ENCODE data around the gene SPNS1.

SPNS1 gene

GRCh38 chr16:28982949-28983348 is 8.4 kb downstream of the SPNS1 start:
- no peak for DNase-seq (ENCODE audit: low spot score)
- in situ Hi-C loops (cut with MboI; ENCODE audit: low sequenced_read_pairs, unreplicated experiment) = no loop called here
- TF ChIP-seq, protein P1, sequence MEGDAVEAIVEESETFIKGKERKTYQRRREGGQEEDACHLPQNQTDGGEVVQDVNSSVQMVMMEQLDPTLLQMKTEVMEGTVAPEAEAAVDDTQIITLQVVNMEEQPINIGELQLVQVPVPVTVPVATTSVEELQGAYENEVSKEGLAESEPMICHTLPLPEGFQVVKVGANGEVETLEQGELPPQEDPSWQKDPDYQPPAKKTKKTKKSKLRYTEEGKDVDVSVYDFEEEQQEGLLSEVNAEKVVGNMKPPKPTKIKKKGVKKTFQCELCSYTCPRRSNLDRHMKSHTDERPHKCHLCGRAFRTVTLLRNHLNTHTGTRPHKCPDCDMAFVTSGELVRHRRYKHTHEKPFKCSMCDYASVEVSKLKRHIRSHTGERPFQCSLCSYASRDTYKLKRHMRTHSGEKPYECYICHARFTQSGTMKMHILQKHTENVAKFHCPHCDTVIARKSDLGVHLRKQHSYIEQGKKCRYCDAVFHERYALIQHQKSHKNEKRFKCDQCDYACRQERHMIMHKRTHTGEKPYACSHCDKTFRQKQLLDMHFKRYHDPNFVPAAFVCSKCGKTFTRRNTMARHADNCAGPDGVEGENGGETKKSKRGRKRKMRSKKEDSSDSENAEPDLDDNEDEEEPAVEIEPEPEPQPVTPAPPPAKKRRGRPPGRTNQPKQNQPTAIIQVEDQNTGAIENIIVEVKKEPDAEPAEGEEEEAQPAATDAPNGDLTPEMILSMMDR (IDR thresholded peaks at IDR 0.05; ENCODE audit: borderline replicate concordance, control extremely low read depth, extremely low read depth, insufficient read depth, missing control alignments) = no peak

DNA sequence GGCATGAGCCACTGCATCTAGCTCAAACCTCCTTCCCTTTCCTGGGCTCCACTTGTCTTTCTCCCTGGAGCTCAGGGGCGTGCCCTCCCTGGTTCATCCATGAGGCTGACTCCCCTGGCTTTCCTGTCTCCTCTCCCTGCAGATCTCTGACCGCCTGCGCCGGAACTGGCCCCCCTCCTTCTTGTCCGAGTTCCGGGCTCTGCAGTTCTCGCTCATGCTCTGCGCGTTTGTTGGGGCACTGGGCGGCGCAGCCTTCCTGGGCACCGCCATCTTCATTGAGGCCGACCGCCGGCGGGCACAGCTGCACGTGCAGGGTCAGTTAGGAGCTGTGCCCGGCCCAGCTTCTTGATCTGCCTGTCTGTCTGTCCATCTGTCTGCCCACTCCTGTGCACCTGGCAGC is 9.1 kb downstream of the SPNS1 start:
- in situ Hi-C loops (cut with MboI; ENCODE audit: low sequenced_read_pairs, unreplicated experiment) = no loop called here
- TF ChIP-seq, protein P1 (IDR thresholded peaks at IDR 0.05; ENCODE audit: borderline replicate concordance, control extremely low read depth, extremely low read depth, insufficient read depth, missing control alignments) = no peak
- DNase-seq (ENCODE audit: low spot score) = no peak

DNA sequence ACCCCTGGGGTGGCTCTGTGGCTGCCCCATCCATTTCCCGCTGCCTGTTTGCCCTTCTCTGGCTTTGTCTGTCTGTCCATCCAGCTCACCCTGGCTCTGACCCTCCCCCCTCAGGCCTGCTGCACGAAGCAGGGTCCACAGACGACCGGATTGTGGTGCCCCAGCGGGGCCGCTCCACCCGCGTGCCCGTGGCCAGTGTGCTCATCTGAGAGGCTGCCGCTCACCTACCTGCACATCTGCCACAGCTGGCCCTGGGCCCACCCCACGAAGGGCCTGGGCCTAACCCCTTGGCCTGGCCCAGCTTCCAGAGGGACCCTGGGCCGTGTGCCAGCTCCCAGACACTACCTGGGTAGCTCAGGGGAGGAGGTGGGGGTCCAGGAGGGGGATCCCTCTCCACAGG is 9.5 kb downstream of the SPNS1 start:
- in situ Hi-C loops (cut with MboI; ENCODE audit: low sequenced_read_pairs, unreplicated experiment) = no loop called here

GRCh38 chr16:28984619-28985135 is 10.1 kb downstream of the SPNS1 start, which contains the start of gene LAT:
Gene LAT, plus strand, starts transcription at chr16:28985052. Its CDS starts 366 bp downstream, at chr16:28985418.
- no peak for DNase-seq (ENCODE audit: low spot score)
- in situ Hi-C loops (cut with MboI; ENCODE audit: low sequenced_read_pairs, unreplicated experiment) = no loop called here
- TF ChIP-seq, protein P1 (IDR thresholded peaks at IDR 0.05; ENCODE audit: borderline replicate concordance, control extremely low read depth, extremely low read depth, insufficient read depth, missing control alignments) = no peak

More for the DNA sequence above, 9.5 kb downstream of the SPNS1 start:
- DNase-seq (ENCODE audit: low spot score) = no peak
- TF ChIP-seq, protein P1 (IDR thresholded peaks at IDR 0.05; ENCODE audit: borderline replicate concordance, control extremely low read depth, extremely low read depth, insufficient read depth, missing control alignments) = no peak

DNA sequence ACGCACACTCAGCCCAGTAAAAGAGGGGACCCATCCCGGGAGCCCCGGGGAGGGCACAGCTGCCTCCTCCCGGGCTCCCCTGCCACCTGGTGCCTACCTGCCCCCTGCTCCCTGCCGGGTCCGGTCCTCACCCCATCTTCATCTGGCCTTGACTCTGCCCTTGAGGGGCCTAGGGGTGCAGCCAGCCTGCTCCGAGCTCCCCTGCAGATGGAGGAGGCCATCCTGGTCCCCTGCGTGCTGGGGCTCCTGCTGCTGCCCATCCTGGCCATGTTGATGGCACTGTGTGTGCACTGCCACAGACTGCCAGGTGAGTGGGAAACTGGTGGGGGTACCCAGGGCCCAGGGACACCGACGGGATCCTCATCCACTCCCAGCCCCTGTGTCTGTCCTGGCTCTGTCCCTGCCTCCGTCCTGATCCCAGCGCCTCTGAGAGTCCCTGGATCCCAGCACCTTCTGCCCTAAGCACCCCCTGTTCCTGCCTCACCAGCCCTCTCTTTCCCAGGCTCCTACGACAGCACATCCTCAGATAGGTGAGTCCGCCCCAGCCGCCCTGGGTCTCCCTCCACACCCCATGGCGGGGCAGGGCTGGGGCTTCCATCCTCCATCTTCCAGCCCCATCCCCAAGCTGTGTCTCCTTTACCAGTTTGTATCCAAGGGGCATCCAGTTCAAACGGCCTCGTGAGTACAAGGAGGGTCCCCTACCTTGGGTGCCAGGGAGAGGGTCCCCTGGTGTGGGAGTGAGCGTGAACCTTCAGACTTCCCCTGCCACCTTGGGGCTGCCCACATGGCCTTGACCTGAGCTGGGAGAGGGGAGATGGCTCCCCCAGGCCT is 10.8 kb downstream of the SPNS1 start:
- TF ChIP-seq, protein P1 (IDR thresholded peaks at IDR 0.05; ENCODE audit: borderline replicate concordance, control extremely low read depth, extremely low read depth, insufficient read depth, missing control alignments) = no peak
- DNase-seq (ENCODE audit: low spot score) = no peak

DNA sequence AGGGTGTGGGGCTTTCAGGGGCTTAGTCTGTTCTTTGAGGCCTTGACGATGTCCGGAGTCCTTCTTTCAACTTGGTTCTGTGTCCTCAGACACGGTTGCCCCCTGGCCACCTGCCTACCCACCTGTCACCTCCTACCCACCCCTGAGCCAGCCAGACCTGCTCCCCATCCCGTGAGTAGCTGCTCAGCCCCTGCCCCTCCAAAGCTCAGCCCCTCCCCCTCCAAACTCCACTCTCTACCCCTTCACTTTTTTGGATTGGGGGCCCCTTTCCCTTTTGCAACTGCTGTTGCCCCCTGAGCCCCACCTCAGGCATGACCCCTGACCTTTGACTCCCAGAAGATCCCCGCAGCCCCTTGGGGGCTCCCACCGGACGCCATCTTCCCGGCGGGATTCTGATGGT is 11.5 kb downstream of the SPNS1 start:
- TF ChIP-seq, protein P1 (IDR thresholded peaks at IDR 0.05; ENCODE audit: borderline replicate concordance, control extremely low read depth, extremely low read depth, insufficient read depth, missing control alignments) = no peak
- in situ Hi-C loops (cut with MboI; ENCODE audit: low sequenced_read_pairs, unreplicated experiment) = no loop called here
- no peak for DNase-seq (ENCODE audit: low spot score)

More for the DNA sequence above, 10.8 kb downstream of the SPNS1 start:
- in situ Hi-C loops (cut with MboI; ENCODE audit: low sequenced_read_pairs, unreplicated experiment) = no loop called here

Measured in GM13976 (cell line).